Esophagus squamous epithelium (tissue), 4 donors: ENCODE measurements around the gene CARMIL1.
"Not testable (repeated sequence)": the region's sequence is repeated elsewhere in the genome, so short reads cannot be mapped to it uniquely, and the experiment has no call there.

Experiments
- POLR2A ChIP-seq, 4 donors: fragments of 450-650 bp; IDR thresholded peaks; one replicate each; pipeline ENCODE4 v1.6.1; 2017; ENCODE audit warnings: antibody characterized with exemption in 4 of 4, mild to moderate bottlenecking in 4 of 4, moderate library complexity in 3 of 4
- TF ChIP-seq, protein P1 (sequence below), 6 experiments: fragments of 450-650 bp in 4 of 6; fragments of 200-600 bp in 2 of 6; sonication (generic) in 2 of 6; IDR thresholded peaks; one replicate each; pipeline ENCODE4 v1.5.1; 2016 to 2019; ENCODE audit warnings: antibody characterized with exemption in 6 of 6, mild to moderate bottlenecking in 4 of 6, moderate library complexity in 4 of 6

DNA sequence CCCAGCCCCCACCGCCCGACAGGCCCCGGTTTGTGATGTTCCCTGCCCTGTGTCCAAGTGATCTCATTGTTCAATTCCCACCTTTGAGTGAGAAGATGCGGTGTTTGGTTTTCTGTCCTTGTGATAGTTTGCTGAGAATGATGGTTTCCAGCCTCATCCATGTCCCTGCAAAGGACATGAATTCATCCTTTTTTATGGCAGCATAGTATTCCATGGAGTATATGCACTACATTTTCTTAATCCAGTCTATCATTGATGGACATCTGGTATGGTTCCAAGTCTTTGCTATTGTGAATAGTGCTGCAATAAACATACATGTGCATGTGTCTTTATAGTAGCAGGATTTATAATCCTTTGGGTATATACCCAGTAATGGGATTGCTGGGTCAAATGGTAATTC, 165.3 kb downstream of the CARMIL1 start:
- TF ChIP-seq, protein P1, sequence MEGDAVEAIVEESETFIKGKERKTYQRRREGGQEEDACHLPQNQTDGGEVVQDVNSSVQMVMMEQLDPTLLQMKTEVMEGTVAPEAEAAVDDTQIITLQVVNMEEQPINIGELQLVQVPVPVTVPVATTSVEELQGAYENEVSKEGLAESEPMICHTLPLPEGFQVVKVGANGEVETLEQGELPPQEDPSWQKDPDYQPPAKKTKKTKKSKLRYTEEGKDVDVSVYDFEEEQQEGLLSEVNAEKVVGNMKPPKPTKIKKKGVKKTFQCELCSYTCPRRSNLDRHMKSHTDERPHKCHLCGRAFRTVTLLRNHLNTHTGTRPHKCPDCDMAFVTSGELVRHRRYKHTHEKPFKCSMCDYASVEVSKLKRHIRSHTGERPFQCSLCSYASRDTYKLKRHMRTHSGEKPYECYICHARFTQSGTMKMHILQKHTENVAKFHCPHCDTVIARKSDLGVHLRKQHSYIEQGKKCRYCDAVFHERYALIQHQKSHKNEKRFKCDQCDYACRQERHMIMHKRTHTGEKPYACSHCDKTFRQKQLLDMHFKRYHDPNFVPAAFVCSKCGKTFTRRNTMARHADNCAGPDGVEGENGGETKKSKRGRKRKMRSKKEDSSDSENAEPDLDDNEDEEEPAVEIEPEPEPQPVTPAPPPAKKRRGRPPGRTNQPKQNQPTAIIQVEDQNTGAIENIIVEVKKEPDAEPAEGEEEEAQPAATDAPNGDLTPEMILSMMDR (IDR thresholded peaks at IDR 0.05): not testable (repeated sequence)
- TF ChIP-seq POLR2A (IDR thresholded peaks at IDR 0.05): not testable (repeated sequence)
